ENCODE results near the gene CCDC51.

The CCDC51 gene

GRCh38 chr3:48418140-48418539 is 21.8 kb downstream of the CCDC51 start:
- DNase-seq = no peak

- DNase-seq = no peak
Measured at GRCh38 chr3:48417529-48418108, 22.3 kb downstream of the CCDC51 start.

DNA sequence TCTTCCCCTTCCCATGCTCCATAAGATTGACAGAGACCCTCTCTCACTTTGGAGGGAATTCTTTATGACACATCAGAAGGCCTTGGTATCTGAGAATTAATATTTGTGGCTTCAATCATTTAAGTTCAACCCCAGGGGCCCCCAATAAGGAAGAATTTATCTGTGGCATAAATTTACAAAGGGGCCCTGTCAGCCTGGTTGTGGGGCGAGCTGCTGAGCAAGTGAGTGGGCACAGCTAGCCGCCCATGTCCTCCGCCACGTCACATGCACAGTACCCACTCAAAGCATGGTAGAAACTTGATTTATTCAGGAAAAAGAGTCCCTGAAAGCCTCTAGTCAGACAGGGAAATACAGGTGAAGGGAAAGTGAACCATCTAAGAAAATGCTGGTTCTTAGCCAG is 23.4 kb downstream of the CCDC51 start:
- no peak for DNase-seq

DNA sequence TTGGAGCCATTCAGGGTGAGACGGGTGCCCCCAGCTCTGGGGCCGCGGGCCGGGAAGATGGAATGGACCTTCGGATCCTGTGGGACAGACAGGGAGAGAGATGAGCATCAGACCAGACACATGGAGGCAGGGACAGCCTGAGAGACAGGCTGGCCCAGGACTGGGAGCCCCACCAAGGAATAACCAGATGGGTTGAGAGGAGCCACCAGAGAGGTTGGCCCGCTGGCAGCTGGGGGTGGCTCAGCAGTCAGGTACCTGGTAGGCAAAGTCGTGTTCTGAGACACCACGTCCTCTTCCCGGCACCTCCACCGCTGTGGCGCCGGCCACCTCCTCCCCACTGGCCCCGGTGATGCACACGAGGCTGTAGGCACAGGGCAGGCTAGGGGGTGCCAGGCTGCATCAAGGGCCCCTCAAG is 23.8 kb downstream of the CCDC51 start:
- no peak for DNase-seq

DNA sequence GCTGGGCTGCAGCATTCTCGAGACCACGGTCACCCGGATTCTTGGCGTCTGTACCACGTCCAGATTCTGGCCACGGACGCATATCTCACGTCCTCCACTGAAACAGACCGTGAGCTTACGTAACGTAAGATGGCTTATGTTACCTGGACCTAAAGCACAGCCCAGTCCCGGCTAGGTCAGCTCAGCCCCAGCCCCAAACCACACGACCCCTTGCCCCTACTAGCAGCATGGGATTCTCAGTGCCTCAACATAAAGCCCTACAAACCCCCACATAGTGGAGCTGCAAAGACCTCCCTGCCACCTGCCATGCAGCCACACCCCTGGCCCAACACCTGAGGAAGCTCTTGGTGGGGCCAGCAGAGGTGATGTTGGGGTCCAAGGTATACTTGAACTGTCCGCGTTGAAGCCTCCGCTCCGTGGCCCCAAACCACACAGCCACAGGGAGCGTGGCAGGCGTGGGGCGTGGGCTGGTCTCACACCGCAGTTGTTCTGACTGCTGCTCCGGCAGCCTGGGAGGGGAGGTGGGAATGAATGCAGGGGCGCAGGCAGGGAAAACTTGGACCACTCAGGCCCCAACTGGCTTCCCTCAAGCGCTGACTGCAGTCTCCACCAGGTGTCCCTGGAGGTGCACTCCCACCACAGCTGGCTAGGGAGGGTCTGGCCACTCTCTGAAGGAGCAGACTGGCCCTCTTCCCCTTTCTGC is 24.5 kb downstream of the CCDC51 start:
- no peak for DNase-seq

DNA sequence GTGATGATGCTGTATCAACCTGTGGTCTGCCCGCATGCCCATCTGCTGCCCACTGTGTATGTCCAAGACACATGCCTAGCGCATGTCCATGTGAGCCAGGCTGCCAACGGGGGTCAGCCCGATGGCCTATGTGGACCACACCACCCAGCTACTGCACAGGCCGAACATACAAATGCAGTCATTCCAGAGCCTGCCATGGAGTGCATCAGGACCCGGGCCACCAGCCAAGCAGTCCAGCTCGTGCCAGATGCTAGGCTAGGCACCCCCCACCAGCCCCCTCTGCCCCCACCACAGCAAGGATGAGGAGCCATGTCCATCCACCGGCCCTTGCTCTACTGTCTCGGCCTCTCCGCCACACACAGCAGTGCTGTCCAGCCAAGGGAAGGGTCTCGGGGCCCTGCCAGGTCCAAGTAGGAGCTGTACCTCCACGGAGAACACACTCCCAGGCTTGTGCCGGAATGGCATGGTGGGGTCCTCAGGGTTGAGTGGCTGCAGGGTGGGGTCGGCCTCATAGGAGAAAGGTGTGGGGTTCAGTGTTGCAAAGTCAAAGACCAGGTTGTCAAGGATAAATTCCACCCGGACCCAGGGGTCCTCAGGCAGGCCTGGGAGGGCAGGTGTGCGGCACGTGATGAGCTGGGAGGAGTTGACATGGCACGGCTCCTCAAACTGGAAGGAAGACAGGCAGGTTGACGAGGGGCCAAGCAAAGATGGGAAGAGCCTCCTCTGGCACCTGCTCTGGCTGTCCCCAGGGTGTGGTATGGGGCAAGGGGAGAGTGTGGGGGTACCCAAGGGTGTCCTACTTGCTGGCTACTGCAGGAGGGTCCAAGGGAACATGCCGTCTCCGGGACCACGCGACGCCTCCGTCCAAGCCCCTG is 25.3 kb downstream of the CCDC51 start:
- DNase-seq = no peak

- DNase-seq = no peak
Measured at GRCh38 chr3:48413611-48414010, 26.3 kb downstream of the CCDC51 start.

GRCh38 chr3:48413086-48413485 is 26.8 kb downstream of the CCDC51 start:
- DNase-seq = no peak

GRCh38 chr3:48412375-48413001 is 27.4 kb downstream of the CCDC51 start:
- DNase-seq = no peak

DNA sequence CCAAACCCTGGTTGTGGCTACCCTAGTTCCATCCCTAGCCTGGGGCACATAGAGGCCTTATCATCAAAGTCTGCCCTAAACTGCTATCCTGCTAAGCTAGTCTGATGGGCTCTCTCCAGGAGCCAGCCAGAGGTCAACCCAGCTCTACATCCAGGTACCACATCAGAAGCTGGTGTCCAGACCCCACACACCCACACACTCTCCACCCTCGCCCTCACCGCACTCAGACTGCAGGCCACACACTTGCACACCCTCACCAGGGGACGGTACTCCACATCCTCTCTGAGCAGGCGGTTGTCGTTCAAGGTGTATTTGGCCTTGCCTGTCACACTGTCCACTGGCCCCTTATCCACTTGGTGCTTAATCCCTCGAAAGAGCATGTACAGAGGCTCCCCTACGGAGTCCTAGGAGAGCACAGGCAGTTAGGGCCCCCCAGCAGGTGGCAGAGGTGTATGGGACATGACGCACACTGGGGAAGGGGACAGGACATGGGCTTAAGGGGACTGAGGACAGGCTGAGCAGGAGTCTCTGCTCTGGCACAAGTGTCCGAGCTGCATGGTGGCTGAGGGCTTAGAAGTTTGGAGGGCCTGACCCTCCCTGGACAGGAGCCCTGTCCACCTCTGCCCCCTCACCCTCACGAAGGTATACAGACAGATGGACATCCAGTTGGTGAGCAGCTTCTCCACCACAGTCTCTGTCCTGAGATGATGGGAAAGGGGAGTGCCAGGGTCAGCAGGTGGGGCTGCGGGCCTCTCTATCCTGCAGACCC is 28.1 kb downstream of the CCDC51 start:
- no peak for DNase-seq

DNA sequence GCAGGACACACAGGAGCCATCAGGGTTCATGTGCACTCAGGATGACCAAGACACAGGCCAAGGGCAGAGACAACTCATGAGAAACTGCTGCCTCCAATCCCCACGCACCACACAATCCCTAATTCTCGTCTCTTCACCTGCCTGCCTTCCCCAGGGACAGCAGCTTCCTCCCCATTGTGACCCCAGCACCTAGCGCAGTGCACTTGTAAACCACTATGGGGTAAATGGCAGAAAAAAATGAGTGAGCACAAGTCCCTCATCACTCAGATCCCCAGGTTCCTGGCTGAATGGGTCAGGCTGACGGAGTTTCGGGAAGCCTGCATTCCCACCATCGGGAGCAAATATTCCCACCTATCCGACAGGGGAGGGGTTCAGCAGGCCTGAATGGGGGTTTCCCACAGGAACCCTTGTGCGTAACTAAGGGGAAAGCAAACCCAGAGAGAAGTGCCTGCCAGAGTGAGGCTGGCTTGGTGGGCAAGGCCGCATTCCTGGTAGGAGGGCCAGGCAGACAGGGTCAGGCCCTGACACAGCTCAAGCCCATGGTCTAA is 28.8 kb downstream of the CCDC51 start:
- DNase-seq = no peak

DNA sequence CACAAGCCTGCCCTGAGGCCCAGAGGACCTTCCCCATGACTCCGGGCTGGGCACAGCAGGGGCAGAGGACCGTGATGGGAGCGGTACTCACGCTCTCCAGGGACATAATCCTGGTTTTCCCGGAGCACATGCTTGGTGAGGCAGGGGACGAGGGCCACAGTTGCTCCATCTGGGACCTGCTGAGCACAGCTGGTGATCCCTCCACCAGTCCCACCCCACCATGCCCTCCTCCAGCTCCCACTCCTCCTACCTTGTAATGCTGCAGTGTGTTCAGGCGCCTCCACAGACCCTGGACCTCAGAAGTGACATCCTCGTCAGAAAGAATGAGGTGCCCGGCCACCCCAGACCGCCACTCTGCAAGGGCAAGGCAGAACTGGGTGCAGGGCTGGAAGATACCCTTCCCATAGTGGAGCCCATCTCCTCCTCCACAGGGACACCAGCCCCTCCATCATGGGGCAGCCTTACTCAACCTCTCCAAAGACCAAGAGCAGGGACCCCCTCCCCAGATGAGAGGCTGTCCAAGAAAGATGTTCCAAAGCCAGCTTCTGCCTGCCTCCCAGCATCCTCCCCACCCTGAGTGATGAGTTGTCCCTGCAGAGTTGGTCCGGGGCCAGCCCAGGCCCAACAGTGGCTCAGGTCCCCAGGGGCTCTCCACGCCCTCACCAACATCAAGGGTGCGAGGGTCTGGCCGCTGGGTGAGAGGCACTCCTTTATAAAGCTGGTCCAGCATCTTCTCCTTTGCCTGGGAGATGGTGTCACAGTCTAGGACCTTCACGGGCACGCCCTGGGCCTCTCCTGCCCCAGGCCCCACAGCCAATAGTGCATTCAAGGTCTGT is 29.5 kb downstream of the CCDC51 start:
- DNase-seq = no peak

DNA sequence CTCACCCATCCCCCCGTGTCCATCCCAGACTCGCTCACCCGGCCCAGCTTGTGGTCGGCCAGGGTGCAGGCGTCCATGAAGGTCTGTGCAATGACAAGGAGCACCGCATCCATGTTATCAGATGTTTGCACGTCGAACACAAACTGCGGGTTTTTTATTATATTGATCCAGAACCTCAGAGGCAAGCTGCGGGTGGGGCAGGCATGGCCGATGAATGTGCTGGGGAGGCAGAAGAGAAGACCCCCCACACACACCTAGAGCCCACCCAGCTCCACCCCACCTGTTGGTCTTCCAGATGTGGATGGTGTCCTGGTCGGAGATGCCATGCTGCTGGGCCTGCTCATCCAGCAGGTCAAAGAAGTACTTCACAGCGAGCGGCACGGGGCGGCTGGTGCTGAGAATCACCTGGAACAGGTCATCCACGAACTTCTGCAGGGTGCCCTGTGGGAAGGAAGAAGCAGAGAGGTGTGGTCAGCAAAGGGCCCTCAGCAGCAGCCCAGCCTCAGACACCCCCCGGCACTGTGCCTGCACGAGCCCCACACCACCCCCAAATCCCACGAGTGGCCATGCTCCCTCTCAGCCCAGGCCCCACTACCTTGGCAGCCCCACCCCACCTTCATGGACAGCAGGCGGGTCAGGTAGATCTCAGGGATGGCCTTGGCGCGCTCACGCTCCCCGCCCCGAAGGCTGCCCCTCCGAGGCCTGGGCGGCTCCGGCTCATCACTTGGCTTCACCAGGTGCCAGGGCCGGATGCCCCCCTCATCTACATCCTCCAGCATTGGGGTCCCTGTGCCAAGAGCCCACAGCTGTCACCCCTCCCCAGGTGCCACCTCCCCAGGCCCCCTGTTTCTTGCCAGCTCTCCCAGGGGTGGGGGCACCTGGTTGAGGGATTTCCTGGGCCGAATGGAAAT is 30.4 kb downstream of the CCDC51 start:
- no peak for DNase-seq

GRCh38 chr3:48408823-48409281 is 31.1 kb downstream of the CCDC51 start:
- DNase-seq = peak in 1 of 3 donors; percentile 13

GRCh38 chr3:48407542-48408099 is 32.3 kb downstream of the CCDC51 start:
- no peak for DNase-seq

DNA sequence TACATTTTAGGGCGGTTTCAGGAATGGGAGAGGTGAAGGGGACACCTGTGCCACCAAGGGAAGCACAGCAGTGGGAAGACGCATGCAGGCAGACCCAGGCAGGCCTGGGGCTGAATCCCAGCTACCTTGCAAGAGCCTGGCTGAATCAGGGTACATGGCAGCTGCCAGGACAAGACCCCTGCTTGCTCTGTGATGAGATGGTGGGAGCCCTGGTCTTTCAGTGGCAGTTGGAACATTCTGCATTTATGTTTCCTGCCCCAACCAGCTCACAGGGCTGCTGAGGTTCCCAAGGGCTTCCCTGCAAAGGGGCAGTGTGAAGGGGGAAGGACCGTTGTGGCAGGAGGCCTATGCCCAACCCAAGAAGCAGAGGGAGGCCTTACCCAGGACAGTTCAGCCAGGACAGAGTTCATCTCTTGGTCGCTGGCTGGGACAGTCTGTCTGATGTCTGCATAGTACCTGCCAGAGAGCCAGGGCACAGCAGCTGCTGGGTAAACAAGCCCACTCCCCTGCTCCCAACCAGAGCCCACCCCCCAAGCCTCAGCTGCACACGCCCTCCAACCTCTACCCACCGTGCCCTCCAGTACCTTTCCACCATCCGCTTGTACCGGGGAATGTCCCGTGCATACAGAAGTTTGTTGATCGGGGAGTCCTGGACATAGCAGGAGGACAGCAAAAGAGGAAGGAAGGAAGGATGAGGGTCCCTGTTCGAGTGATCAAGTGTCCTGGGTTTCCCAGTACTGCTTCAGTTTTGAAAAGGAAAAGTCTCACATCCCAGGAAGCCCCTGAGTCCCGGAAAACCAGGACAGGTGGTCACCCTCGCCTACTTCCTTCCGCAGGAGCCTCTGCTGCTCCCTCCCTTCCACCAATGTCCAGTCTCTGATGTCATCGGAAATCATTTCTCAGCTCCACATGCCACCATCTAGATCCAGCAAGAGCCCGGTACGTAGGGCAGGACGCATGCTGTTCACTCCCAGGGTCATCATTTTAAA is 33.2 kb downstream of the CCDC51 start:
- DNase-seq = no peak

- no peak for DNase-seq
Measured at GRCh38 chr3:48405971-48406370, 33.9 kb downstream of the CCDC51 start.

DNA sequence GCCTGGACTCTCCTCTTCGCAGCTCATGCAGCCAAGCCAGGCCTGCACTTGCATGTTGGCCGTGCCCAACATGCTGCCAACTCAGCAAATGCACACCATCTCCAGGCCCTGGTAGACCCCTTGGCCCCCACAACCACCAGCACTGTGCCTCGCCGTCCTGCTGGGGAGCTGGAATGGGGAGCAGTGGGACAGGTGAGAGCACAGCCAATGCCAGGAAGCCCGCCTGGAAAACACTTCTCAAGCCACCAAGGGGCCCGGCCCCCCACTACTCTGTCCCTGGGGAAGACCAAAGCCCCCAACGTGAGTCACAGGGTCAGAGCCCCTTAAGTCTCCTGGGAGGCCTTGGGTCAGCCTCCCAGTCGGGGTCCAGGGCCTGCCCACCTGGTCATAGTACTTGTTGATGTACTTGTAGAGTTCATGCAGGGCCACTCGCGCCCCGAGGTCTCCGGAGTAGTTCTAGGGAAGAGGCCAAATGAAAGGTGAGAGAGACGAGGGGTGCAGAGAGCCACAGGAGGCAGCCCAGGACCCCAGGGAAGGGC is 34.5 kb downstream of the CCDC51 start:
- DNase-seq = no peak
